GM18508 (cell line): ENCODE results near the gene ATE1.
"Not testable (repeated sequence)": the region's sequence is repeated elsewhere in the genome, so short reads cannot be mapped to it uniquely, and the experiment has no call there.

Source experiments
- ATAC-seq: cut with Tn5 transposase; IDR thresholded peaks from one replicate; pipeline ENCODE4 v1.9.1; 2021; ENCODE audit warnings: moderate number of reproducible peaks; ENCODE audit not compliant: insufficient read depth, unreplicated experiment

Gene ATE1

GRCh38 chr10:121708728-121709674 is 218.8 kb downstream of the ATE1 start:
- no peak for ATAC-seq

DNA sequence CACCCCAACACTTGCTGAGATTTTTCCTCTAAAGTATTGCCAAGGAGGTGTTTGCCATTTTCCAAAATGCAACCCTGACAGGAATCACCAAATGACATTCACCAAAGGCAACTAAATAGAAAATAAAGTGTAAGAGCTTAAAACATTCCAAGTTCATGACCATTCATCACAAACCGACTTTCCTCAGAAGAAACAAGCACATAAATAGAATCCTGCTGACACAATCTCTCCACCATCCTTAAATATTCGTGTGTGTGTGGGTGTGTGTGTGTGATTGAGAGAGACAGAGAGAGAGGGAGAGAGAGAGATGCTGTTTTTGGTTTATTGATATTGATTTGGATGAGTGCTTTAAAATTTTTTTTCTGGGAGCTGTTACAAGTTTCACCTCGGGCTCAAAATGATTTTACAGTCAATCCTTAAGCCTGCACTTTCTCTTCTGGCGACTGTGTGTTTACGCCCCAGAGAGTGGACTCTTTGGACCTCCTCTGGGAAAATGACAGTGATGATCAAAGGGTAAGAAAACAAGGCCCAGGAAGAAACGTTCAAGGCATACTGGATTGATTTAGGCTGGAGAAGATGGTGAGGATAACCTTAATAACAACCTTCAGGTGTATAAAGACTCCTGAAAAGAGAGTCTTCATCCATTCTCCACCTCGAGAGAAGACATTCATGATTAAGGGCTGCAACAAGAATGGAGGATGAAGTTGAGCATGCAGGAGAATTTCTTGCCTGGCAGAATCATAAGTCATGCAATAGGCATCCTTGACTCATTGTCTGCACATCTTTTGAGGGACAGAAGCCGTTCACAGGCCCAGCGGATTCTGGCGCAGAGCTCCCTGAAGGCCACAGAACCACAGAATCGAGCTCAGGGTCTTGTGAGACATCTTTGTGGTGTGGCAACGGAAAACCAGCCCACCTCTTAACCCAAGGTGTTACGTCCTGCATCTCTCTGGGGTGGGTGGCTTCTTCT is 225.2 kb downstream of the ATE1 start:
- ATAC-seq = no peak

DNA sequence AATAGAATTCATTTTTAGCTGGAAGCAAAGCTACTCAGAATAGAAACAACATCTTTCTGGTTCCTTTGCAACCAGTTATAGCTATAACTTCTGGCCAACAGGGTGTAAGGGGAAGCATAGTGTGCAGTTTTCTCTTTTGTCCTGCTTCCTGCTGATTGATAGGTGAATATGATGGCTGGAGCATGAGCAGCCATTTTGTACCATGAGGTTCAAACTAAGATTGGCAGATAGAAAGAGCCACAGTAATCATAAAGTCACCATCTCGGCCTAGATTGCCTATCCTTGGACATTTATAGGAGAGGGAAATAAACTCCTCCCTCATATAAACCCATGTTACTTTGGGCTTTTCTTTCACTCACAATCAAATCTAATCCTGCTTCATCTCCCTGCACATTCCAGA is 227.4 kb downstream of the ATE1 start:
- ATAC-seq = no peak

GRCh38 chr10:121699703-121700102 is 228.1 kb downstream of the ATE1 start:
- ATAC-seq = not testable (repeated sequence)

DNA sequence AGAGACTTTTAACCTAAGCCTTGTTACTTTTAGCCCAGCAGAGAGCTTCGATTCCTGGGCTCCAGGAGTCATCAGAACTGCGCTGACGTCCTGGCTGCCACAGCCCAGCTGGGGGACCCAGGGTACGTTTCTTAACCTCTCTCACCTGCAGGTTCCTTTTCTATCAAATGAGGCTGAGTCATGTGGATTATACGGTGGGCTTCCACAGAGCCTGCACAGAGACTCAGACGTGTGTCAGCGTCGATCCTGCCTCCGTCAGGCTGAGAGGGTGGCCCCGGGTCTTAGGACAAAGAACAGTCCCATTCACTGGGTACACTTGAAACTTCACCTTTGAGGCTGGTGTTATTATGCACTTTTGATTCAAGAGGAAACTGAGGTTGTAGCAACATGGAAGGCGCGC is 228.9 kb downstream of the ATE1 start:
- ATAC-seq = no peak

DNA sequence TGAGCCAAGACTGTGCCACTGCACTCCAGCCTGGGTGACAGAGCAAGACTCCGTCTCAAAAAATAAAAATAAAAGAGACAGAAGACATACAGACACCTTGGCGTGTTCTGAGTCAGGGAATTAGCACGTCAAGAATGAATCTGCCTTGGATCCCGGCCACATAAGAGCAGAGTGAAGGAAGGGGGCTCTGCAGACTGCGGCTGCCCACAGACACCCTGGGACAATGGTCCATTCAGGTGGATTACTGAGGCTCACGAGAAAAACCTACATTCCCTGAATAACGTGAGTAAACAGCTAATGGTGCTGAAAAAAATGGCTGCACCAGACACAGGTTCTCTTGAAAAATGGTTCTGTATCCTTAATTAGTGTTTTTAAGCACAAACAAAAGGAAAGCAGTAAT is 229.5 kb downstream of the ATE1 start:
- no peak for ATAC-seq

- ATAC-seq = no peak
Measured at GRCh38 chr10:121696854-121697253, 231.0 kb downstream of the ATE1 start.

- no peak for ATAC-seq
Measured at GRCh38 chr10:121695731-121696464, 231.9 kb downstream of the ATE1 start.

- ATAC-seq = no peak
Measured at GRCh38 chr10:121694966-121695643, 232.7 kb downstream of the ATE1 start.

- no peak for ATAC-seq
Measured at GRCh38 chr10:121694327-121694965, 233.4 kb downstream of the ATE1 start.

- no peak for ATAC-seq
Measured at GRCh38 chr10:121692626-121693025, 235.2 kb downstream of the ATE1 start.

GRCh38 chr10:121690970-121691369 is 236.9 kb downstream of the ATE1 start:
- no peak for ATAC-seq
